Measurements from ENCODE around the gene THSD4.

GRCh38 chr15:71489570-71489969 lies 374.3 kb downstream of the THSD4 start:
- TF ChIP-seq, protein P1, sequence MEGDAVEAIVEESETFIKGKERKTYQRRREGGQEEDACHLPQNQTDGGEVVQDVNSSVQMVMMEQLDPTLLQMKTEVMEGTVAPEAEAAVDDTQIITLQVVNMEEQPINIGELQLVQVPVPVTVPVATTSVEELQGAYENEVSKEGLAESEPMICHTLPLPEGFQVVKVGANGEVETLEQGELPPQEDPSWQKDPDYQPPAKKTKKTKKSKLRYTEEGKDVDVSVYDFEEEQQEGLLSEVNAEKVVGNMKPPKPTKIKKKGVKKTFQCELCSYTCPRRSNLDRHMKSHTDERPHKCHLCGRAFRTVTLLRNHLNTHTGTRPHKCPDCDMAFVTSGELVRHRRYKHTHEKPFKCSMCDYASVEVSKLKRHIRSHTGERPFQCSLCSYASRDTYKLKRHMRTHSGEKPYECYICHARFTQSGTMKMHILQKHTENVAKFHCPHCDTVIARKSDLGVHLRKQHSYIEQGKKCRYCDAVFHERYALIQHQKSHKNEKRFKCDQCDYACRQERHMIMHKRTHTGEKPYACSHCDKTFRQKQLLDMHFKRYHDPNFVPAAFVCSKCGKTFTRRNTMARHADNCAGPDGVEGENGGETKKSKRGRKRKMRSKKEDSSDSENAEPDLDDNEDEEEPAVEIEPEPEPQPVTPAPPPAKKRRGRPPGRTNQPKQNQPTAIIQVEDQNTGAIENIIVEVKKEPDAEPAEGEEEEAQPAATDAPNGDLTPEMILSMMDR (IDR thresholded peaks at IDR 0.05), result no peak
- no peak for TF ChIP-seq POLR2A (IDR thresholded peaks at IDR 0.05)
